ENCODE results near the gene DBP.

Gene DBP

GRCh38 chr19:48617146-48617937 is 19.8 kb downstream of the DBP start:
- peaks cover 24% of the 10 kb centered on the region for H3K36me3 ChIP-seq (ENCODE audit: control insufficient read depth, insufficient read depth, low read length)
- H3K9ac ChIP-seq (ENCODE audit: low read length), result no peak overlapping the region
- peak overlapping the region; percentile 96 for H3K4me3 ChIP-seq (ENCODE audit: low read length)
- H3K4me1 ChIP-seq (ENCODE audit: control insufficient read depth, insufficient read depth, low read length), result peaks cover 14% of the 10 kb centered on the region
- peak overlapping the region; percentile 30 for H3K27ac ChIP-seq (ENCODE audit: low read depth, low read length)
- H3K27me3 ChIP-seq (ENCODE audit: control insufficient read depth, insufficient read depth, low read length), result no peaks in the 10 kb centered on the region

GRCh38 chr19:48616491-48617056 is 20.6 kb downstream of the DBP start:
- H3K27me3 ChIP-seq (ENCODE audit: control insufficient read depth, insufficient read depth, low read length), result no peaks in the 10 kb centered on the region
- peaks cover 14% of the 10 kb centered on the region for H3K4me1 ChIP-seq (ENCODE audit: control insufficient read depth, insufficient read depth, low read length)
- H3K4me3 ChIP-seq (ENCODE audit: low read length), result no peak overlapping the region
- peaks cover 24% of the 10 kb centered on the region for H3K36me3 ChIP-seq (ENCODE audit: control insufficient read depth, insufficient read depth, low read length)
- H3K27ac ChIP-seq (ENCODE audit: low read depth, low read length), result no peak overlapping the region
- H3K9ac ChIP-seq (ENCODE audit: low read length), result no peak overlapping the region

- no peak overlapping the region for H3K4me3 ChIP-seq (ENCODE audit: low read length)
- H3K27me3 ChIP-seq (ENCODE audit: control insufficient read depth, insufficient read depth, low read length), result no peaks in the 10 kb centered on the region
- peaks cover 24% of the 10 kb centered on the region for H3K36me3 ChIP-seq (ENCODE audit: control insufficient read depth, insufficient read depth, low read length)
- H3K27ac ChIP-seq (ENCODE audit: low read depth, low read length), result no peak overlapping the region
- H3K4me1 ChIP-seq (ENCODE audit: control insufficient read depth, insufficient read depth, low read length), result peaks cover 14% of the 10 kb centered on the region
- H3K9ac ChIP-seq (ENCODE audit: low read length), result no peak overlapping the region
Observed at GRCh38 chr19:48616041-48616436, 21.1 kb downstream of the DBP start.

- no peak overlapping the region for H3K9ac ChIP-seq (ENCODE audit: low read length)
- H3K4me3 ChIP-seq (ENCODE audit: low read length), result no peak overlapping the region
- peaks cover 24% of the 10 kb centered on the region for H3K36me3 ChIP-seq (ENCODE audit: control insufficient read depth, insufficient read depth, low read length)
- no peak overlapping the region for H3K27ac ChIP-seq (ENCODE audit: low read depth, low read length)
- no peaks in the 10 kb centered on the region for H3K27me3 ChIP-seq (ENCODE audit: control insufficient read depth, insufficient read depth, low read length)
- peaks cover 14% of the 10 kb centered on the region for H3K4me1 ChIP-seq (ENCODE audit: control insufficient read depth, insufficient read depth, low read length)
Observed at GRCh38 chr19:48615231-48616040, 21.7 kb downstream of the DBP start.

- Histone ChIP-seq H3K4me1 (ENCODE audit: control insufficient read depth, insufficient read depth, low read length) (peaks cover 14% of the 10 kb centered on the region), H3K27ac (ENCODE audit: low read depth, low read length) (no peak within 1 kb of the TSS), H3K27me3 (ENCODE audit: control insufficient read depth, insufficient read depth, low read length) (no peaks in the 10 kb centered on the region), H3K36me3 (ENCODE audit: control insufficient read depth, insufficient read depth, low read length) (peaks cover 24% of the 10 kb centered on the region), H3K4me3 (ENCODE audit: low read length) (peak within 1 kb of the TSS; percentile 58), H3K9ac (ENCODE audit: low read length) (peak within 1 kb of the TSS; percentile 28)
Observed at GRCh38 chr19:48614436-48615230, 22.5 kb downstream of the DBP start, which contains the start of gene FAM83E. Gene FAM83E (minus strand): TSS chr19:48615076. CDS start chr19:48613372, 1,704 bp downstream.

GRCh38 chr19:48613852-48614435 is 23.2 kb downstream of the DBP start:
- Histone ChIP-seq H3K9ac (ENCODE audit: low read length) (peak overlapping the region; percentile 28), H3K27me3 (ENCODE audit: control insufficient read depth, insufficient read depth, low read length) (no peaks in the 10 kb centered on the region), H3K36me3 (ENCODE audit: control insufficient read depth, insufficient read depth, low read length) (peaks cover 24% of the 10 kb centered on the region), H3K4me1 (ENCODE audit: control insufficient read depth, insufficient read depth, low read length) (peaks cover 14% of the 10 kb centered on the region), H3K27ac (ENCODE audit: low read depth, low read length) (no peak overlapping the region), H3K4me3 (ENCODE audit: low read length) (peak overlapping the region; percentile 58)

GRCh38 chr19:48613024-48613851 is 23.9 kb downstream of the DBP start:
- Histone ChIP-seq H3K27me3 (ENCODE audit: control insufficient read depth, insufficient read depth, low read length) (no peaks in the 10 kb centered on the region), H3K27ac (ENCODE audit: low read depth, low read length) (no peak overlapping the region), H3K4me1 (ENCODE audit: control insufficient read depth, insufficient read depth, low read length) (peaks cover 11% of the 10 kb centered on the region), H3K9ac (ENCODE audit: low read length) (peak overlapping the region; percentile 28), H3K36me3 (ENCODE audit: control insufficient read depth, insufficient read depth, low read length) (peaks cover 24% of the 10 kb centered on the region), H3K4me3 (ENCODE audit: low read length) (peak overlapping the region; percentile 58)

- no peak overlapping the region for H3K27ac ChIP-seq (ENCODE audit: low read depth, low read length)
- H3K36me3 ChIP-seq (ENCODE audit: control insufficient read depth, insufficient read depth, low read length), result peaks cover 11% of the 10 kb centered on the region
- no peaks in the 10 kb centered on the region for H3K27me3 ChIP-seq (ENCODE audit: control insufficient read depth, insufficient read depth, low read length)
- H3K9ac ChIP-seq (ENCODE audit: low read length), result no peak overlapping the region
- H3K4me1 ChIP-seq (ENCODE audit: control insufficient read depth, insufficient read depth, low read length), result no peaks in the 10 kb centered on the region
- H3K4me3 ChIP-seq (ENCODE audit: low read length), result no peak overlapping the region
Observed at GRCh38 chr19:48611872-48612271, 25.3 kb downstream of the DBP start.

- Histone ChIP-seq H3K4me1 (ENCODE audit: control insufficient read depth, insufficient read depth, low read length) (no peaks in the 10 kb centered on the region), H3K4me3 (ENCODE audit: low read length) (no peak overlapping the region), H3K9ac (ENCODE audit: low read length) (no peak overlapping the region), H3K27ac (ENCODE audit: low read depth, low read length) (no peak overlapping the region), H3K36me3 (ENCODE audit: control insufficient read depth, insufficient read depth, low read length) (no peaks in the 10 kb centered on the region), H3K27me3 (ENCODE audit: control insufficient read depth, insufficient read depth, low read length) (no peaks in the 10 kb centered on the region)
Observed at GRCh38 chr19:48609571-48610108, 27.5 kb downstream of the DBP start.

GRCh38 chr19:48608798-48609263 is 28.3 kb downstream of the DBP start:
- H3K9ac ChIP-seq (ENCODE audit: low read length), result no peak overlapping the region
- H3K27ac ChIP-seq (ENCODE audit: low read depth, low read length), result no peak overlapping the region
- no peaks in the 10 kb centered on the region for H3K36me3 ChIP-seq (ENCODE audit: control insufficient read depth, insufficient read depth, low read length)
- no peak overlapping the region for H3K4me3 ChIP-seq (ENCODE audit: low read length)
- H3K27me3 ChIP-seq (ENCODE audit: control insufficient read depth, insufficient read depth, low read length), result no peaks in the 10 kb centered on the region
- no peaks in the 10 kb centered on the region for H3K4me1 ChIP-seq (ENCODE audit: control insufficient read depth, insufficient read depth, low read length)

GRCh38 chr19:48607359-48607755 is 29.8 kb downstream of the DBP start:
- Histone ChIP-seq H3K27ac (ENCODE audit: low read depth, low read length) (no peak overlapping the region), H3K27me3 (ENCODE audit: control insufficient read depth, insufficient read depth, low read length) (no peaks in the 10 kb centered on the region), H3K9ac (ENCODE audit: low read length) (no peak overlapping the region), H3K36me3 (ENCODE audit: control insufficient read depth, insufficient read depth, low read length) (no peaks in the 10 kb centered on the region), H3K4me1 (ENCODE audit: control insufficient read depth, insufficient read depth, low read length) (no peaks in the 10 kb centered on the region), H3K4me3 (ENCODE audit: low read length) (no peak overlapping the region)
